OCI-LY3 (cell line): ENCODE data around the gene SMARCA4.

Experiments
- H2AFZ ChIP-seq: fragments of 200-600, 300-600 bp; shearing (Covaris generic); 2 replicates; pipeline ENCODE4 v1.6.0; 2014; ENCODE audit warnings: antibody characterized with exemption, low read depth, low read length
- H3K27ac ChIP-seq: fragments of 200-600, 300-600 bp; sonication (generic); 2 replicates; pipeline ENCODE4 v1.5.1; 2014; ENCODE audit warnings: mild to moderate bottlenecking, low read length, moderate library complexity, mixed read lengths
- H3K27me3 ChIP-seq: fragments of 200-600, 300-600 bp; sonication (generic); 2 replicates; pipeline ENCODE4 v1.6.1; 2014; ENCODE audit warnings: low read depth, low read length, mixed read lengths
- H3K36me3 ChIP-seq: fragments of 200-600, 300-600 bp; sonication (generic); replicated peaks from 2 replicates; pipeline ENCODE3; 2014; ENCODE audit warnings: low read depth, low read length, mixed read lengths
- H3K4me1 ChIP-seq: fragments of 300-600, 200-600 bp; sonication (generic); 2 replicates; pipeline ENCODE4 v1.6.1; 2014; ENCODE audit warnings: low read length, mixed read lengths
- H3K4me2 ChIP-seq: fragments of 200-600, 300-600 bp; sonication (generic); 2 replicates; pipeline ENCODE4 v1.6.1; 2014; ENCODE audit warnings: low read length, mixed read lengths
- H3K4me3 ChIP-seq: fragments of 300-600, 200-600 bp; sonication (generic); 2 replicates; pipeline ENCODE4 v1.5.1; 2014; ENCODE audit warnings: antibody characterized with exemption, mild to moderate bottlenecking, low read length, moderate library complexity
- H3K79me2 ChIP-seq: fragments of 300-600, 200-600 bp; shearing (Covaris generic); 2 replicates; pipeline ENCODE4 v1.6.1; 2014; ENCODE audit warnings: mild to moderate bottlenecking, low read length, mixed read lengths
- H3K9ac ChIP-seq: fragments of 300-600, 200-600 bp; shearing (Covaris generic); 2 replicates; pipeline ENCODE4 v1.6.0; 2014; ENCODE audit warnings: mild to moderate bottlenecking, low read length, moderate library complexity
- H3K9me3 ChIP-seq: fragments of 200-600, 300-600 bp; shearing (Covaris generic); 2 replicates; pipeline ENCODE4 v1.6.1; 2014; ENCODE audit warnings: low read length, mixed read lengths; ENCODE audit not compliant: insufficient read depth
- H4K20me1 ChIP-seq: fragments of 200-600, 300-600 bp; sonication (generic); 2 replicates; pipeline ENCODE4 v1.6.1; 2016; ENCODE audit warnings: low read length, mixed read lengths; ENCODE audit not compliant: insufficient read depth
- CTCF ChIP-seq: fragments of 200-600, 300-600 bp; sonication (generic); IDR thresholded peaks from 2 replicates; pipeline ENCODE4 v1.5.1; 2014; ENCODE audit warnings: antibody characterized with exemption, low read length, low read depth
- EZH2phosphoT487 ChIP-seq: fragments of 200-600 bp; shearing (Covaris generic); IDR thresholded peaks from 2 replicates; pipeline ENCODE4 v1.6.1; 2018; ENCODE audit warnings: antibody characterized with exemption, mixed run types, low read depth

Gene SMARCA4

GRCh38 chr19:10919352-10920287 lies 41.2 kb upstream of the SMARCA4 start:
- no peak overlapping the region for H3K4me2 ChIP-seq
- peaks cover 50% of the 10 kb centered on the region for H3K36me3 ChIP-seq
- H4K20me1 ChIP-seq: no peaks in the 10 kb centered on the region
- no peak overlapping the region for H3K9ac ChIP-seq
- no peaks in the 10 kb centered on the region for H3K27me3 ChIP-seq
- no peaks in the 10 kb centered on the region for H3K4me1 ChIP-seq
- H3K4me3 ChIP-seq: no peak overlapping the region
- H3K9me3 ChIP-seq: no peaks in the 10 kb centered on the region
- no peak overlapping the region for H3K27ac ChIP-seq
- H2AFZ ChIP-seq: no peak overlapping the region
- no peaks in the 10 kb centered on the region for H3K79me2 ChIP-seq
- TF ChIP-seq CTCF (no peak), EZH2phosphoT487 (no peak)

DNA sequence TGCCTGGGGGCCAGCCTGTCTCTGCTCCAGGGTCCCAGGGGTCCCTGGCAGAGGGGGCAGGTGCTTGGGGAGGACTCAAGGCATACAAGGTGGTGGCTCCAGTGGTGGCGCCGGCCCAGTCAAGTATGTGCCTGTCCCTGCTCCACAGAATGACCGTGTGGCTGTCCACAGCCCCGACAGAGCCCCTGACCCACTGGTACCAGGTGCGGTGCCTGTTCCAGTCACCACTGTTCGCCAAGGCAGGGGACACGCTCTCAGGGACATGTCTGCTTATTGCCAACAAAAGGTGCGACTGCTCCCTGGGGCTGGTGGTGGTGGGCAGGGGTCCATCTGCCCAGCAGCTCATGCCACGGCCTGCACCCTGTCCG lies 40.6 kb upstream of the SMARCA4 start:
- Histone ChIP-seq H2AFZ (no peak overlapping the region), H3K4me2 (no peak overlapping the region), H3K79me2 (no peaks in the 10 kb centered on the region), H3K4me1 (no peaks in the 10 kb centered on the region), H3K9me3 (no peaks in the 10 kb centered on the region), H3K27ac (no peak overlapping the region), H4K20me1 (no peaks in the 10 kb centered on the region), H3K9ac (no peak overlapping the region), H3K4me3 (no peak overlapping the region), H3K27me3 (no peaks in the 10 kb centered on the region), H3K36me3 (peaks cover 46% of the 10 kb centered on the region)
- no peak for TF ChIP-seq EZH2phosphoT487
- no peak for TF ChIP-seq CTCF

GRCh38 chr19:10920781-10921180 lies 40.0 kb upstream of the SMARCA4 start:
- H3K27ac ChIP-seq: no peak overlapping the region
- no peak overlapping the region for H3K4me2 ChIP-seq
- peaks cover 47% of the 10 kb centered on the region for H3K36me3 ChIP-seq
- H3K27me3 ChIP-seq: no peaks in the 10 kb centered on the region
- H2AFZ ChIP-seq: no peak overlapping the region
- H3K9me3 ChIP-seq: no peaks in the 10 kb centered on the region
- no peaks in the 10 kb centered on the region for H4K20me1 ChIP-seq
- H3K9ac ChIP-seq: no peak overlapping the region
- no peak for TF ChIP-seq CTCF
- no peak for TF ChIP-seq EZH2phosphoT487
- H3K79me2 ChIP-seq: no peaks in the 10 kb centered on the region
- H3K4me1 ChIP-seq: no peaks in the 10 kb centered on the region
- H3K4me3 ChIP-seq: no peak overlapping the region

DNA sequence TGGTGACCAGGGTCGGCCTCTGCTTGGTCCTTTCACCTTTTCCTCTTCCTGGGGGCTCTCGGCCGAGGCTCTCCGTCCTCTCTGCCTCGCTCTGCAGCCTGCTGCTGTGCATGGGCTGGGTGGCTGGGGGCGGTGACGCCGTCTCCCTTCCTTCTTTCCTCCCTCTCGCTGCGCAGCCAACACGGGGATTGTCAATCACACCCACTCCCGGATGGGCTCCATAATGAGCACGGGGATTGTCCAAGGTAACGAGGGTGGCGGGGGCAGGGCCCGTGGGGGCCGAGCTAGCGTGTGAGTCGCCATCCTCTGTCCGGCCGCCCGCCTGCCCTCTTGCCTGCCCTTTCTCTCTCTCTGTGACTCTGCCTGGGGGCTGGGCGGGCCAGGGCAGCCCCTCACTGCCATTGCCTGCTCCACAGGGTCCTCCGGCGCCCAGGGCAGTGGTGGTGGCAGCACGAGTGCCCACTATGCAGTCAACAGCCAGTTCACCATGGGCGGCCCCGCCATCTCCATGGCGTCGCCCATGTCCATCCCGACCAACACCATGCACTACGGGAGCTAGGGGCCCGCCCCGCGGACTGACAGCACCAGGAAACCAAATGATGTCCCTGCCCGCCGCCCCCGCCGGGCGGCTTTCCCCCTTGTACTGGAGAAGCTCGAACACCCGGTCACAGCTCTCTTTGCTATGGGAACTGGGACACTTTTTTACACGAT lies 39.5 kb upstream of the SMARCA4 start:
- Histone ChIP-seq H3K27me3 (no peaks in the 10 kb centered on the region), H3K27ac (no peak overlapping the region), H3K9ac (no peak overlapping the region), H3K4me1 (no peaks in the 10 kb centered on the region), H3K4me2 (no peak overlapping the region), H3K9me3 (no peaks in the 10 kb centered on the region), H3K36me3 (peaks cover 42% of the 10 kb centered on the region), H4K20me1 (no peaks in the 10 kb centered on the region), H3K79me2 (no peaks in the 10 kb centered on the region), H2AFZ (no peak overlapping the region), H3K4me3 (no peak overlapping the region)
- TF ChIP-seq EZH2phosphoT487: no peak
- TF ChIP-seq CTCF: no peak
